ENCODE measurements around the gene CARMIL3.

- TF ChIP-seq CTCF (IDR thresholded peaks at IDR 0.05; ENCODE audit: control extremely low read depth in 1 of 3, insufficient read depth in 1 of 3, low read depth in 1 of 3, low read length in 3 of 3) (no peak), TAF1 (IDR thresholded peaks at IDR 0.05; ENCODE audit: low read depth, low read length) (no peak)
- TF ChIP-seq, protein P1, sequence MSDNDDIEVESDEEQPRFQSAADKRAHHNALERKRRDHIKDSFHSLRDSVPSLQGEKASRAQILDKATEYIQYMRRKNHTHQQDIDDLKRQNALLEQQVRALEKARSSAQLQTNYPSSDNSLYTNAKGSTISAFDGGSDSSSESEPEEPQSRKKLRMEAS (IDR thresholded peaks at IDR 0.05): no peak
Measured at GRCh38 chr14:24055971-24056799, 4.4 kb downstream of the CARMIL3 start.

Data from H1 (cell line).